Keratinocyte (primary cell): Measurements from ENCODE around the gene ZNG1A.
"Not testable (repeated sequence)": the region's sequence is repeated elsewhere in the genome, so short reads cannot be mapped to it uniquely, and the experiment has no call there.

Source experiments
- EZH2 ChIP-seq: IDR thresholded peaks from one replicate; pipeline ENCODE4 v1.6.1; 2012; ENCODE audit warnings: inconsistent platforms, mild to moderate bottlenecking, low read length, moderate library complexity
- TF ChIP-seq, protein P1 (sequence below), 3 experiments: IDR thresholded peaks in 1 of 3; conservative IDR thresholded peaks in 1 of 3; optimal IDR thresholded peaks in 1 of 3; 2 replicates in 2 of 3; 3 replicates in 1 of 3; pipeline versions ENCODE3 to v1.5.1; 2011; ENCODE audit warnings: low read length in 3 of 3, mild to moderate bottlenecking in 3 of 3, moderate library complexity in 2 of 3, control low read depth in 1 of 3, inconsistent platforms in 1 of 3; ENCODE audit not compliant: insufficient read depth in 2 of 3; ENCODE audit errors: extremely low read depth in 1 of 3

DNA sequence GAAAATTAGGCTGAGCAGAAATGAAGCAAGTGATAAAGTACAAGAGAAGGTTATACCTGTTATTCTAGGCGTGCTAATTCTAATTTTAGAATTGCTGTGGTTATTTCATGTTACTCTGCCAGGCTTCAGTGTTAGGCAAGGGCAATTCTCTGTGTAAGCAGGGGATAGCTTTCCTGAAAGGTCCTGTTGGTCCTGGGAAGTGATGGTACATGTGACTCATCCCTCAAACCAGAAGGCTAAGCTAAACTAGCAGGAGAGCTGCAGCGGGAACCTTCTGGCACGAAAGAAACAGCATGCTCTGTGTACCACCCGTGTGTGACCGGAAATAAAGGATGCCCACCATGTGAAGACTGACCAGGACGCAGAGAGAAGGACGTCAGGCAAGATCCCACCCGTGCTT lies 69.3 kb downstream of the ZNG1A start:
- TF ChIP-seq, protein P1, sequence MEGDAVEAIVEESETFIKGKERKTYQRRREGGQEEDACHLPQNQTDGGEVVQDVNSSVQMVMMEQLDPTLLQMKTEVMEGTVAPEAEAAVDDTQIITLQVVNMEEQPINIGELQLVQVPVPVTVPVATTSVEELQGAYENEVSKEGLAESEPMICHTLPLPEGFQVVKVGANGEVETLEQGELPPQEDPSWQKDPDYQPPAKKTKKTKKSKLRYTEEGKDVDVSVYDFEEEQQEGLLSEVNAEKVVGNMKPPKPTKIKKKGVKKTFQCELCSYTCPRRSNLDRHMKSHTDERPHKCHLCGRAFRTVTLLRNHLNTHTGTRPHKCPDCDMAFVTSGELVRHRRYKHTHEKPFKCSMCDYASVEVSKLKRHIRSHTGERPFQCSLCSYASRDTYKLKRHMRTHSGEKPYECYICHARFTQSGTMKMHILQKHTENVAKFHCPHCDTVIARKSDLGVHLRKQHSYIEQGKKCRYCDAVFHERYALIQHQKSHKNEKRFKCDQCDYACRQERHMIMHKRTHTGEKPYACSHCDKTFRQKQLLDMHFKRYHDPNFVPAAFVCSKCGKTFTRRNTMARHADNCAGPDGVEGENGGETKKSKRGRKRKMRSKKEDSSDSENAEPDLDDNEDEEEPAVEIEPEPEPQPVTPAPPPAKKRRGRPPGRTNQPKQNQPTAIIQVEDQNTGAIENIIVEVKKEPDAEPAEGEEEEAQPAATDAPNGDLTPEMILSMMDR (optimal IDR thresholded peaks at IDR 0.05 in 1 of 3, IDR thresholded peaks at IDR 0.05 in 1 of 3, conservative IDR thresholded peaks at IDR 0.05 in 1 of 3; ENCODE audit: extremely low read depth in 1 of 3, insufficient read depth in 2 of 3, low read length in 3 of 3) = not testable (repeated sequence)
- not testable (repeated sequence) for TF ChIP-seq EZH2
